ENCODE results near the gene TULP4.

DNA sequence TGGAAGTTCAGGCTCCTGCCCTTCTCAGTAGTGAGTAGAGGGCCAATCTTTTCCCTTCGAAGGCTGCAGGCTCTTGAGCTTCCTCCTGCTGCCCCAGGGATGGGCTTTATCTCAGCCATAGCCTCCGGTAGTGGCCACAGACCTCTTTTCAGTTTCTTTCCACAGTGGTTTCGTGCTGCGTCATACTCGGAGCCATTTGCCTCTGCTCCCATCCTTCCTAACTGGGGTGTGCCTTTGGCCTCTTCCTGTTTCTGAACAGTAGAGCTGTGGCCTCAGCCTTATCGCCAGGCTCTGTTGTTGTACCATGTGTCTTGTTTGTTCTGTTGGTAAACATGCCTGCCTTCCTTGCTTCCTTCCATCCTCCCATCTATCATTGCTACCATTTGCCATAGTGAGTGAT lies 54.1 kb downstream of the TULP4 start:
- TF ChIP-seq, protein P1, sequence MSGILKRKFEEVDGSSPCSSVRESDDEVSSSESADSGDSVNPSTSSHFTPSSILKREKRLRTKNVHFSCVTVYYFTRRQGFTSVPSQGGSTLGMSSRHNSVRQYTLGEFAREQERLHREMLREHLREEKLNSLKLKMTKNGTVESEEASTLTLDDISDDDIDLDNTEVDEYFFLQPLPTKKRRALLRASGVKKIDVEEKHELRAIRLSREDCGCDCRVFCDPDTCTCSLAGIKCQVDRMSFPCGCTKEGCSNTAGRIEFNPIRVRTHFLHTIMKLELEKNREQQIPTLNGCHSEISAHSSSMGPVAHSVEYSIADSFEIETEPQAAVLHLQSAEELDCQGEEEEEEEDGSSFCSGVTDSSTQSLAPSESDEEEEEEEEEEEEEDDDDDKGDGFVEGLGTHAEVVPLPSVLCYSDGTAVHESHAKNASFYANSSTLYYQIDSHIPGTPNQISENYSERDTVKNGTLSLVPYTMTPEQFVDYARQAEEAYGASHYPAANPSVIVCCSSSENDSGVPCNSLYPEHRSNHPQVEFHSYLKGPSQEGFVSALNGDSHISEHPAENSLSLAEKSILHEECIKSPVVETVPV (CRISPR knock-in tag; IDR thresholded peaks at IDR 0.05), result no peak
- TF ChIP-seq, protein P2, sequence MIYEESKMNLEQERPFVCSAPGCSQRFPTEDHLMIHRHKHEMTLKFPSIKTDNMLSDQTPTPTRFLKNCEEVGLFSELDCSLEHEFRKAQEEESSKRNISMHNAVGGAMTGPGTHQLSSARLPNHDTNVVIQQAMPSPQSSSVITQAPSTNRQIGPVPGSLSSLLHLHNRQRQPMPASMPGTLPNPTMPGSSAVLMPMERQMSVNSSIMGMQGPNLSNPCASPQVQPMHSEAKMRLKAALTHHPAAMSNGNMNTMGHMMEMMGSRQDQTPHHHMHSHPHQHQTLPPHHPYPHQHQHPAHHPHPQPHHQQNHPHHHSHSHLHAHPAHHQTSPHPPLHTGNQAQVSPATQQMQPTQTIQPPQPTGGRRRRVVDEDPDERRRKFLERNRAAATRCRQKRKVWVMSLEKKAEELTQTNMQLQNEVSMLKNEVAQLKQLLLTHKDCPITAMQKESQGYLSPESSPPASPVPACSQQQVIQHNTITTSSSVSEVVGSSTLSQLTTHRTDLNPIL (CRISPR knock-in tag; IDR thresholded peaks at IDR 0.05; ENCODE audit: low read depth), result no peak
- TF ChIP-seq ISL1 (CRISPR knock-in tag; IDR thresholded peaks at IDR 0.05) (no peak), PPARA (CRISPR knock-in tag; IDR thresholded peaks at IDR 0.05; ENCODE audit: borderline replicate concordance) (no peak), SNAI2 (CRISPR knock-in tag; IDR thresholded peaks at IDR 0.05) (no peak), TOX (CRISPR knock-in tag; IDR thresholded peaks at IDR 0.05; ENCODE audit: borderline replicate concordance) (no peak), ZNF565 (CRISPR knock-in tag; conservative IDR thresholded peaks at IDR 0.05; ENCODE audit: low read depth) (no peak), TCF4 (CRISPR knock-in tag; IDR thresholded peaks at IDR 0.05; ENCODE audit: borderline replicate concordance) (no peak), BACH2 (CRISPR knock-in tag; IDR thresholded peaks at IDR 0.05; ENCODE audit: borderline replicate concordance) (no peak), RARB (CRISPR knock-in tag; IDR thresholded peaks at IDR 0.05) (no peak)
- TF ChIP-seq, protein P3, sequence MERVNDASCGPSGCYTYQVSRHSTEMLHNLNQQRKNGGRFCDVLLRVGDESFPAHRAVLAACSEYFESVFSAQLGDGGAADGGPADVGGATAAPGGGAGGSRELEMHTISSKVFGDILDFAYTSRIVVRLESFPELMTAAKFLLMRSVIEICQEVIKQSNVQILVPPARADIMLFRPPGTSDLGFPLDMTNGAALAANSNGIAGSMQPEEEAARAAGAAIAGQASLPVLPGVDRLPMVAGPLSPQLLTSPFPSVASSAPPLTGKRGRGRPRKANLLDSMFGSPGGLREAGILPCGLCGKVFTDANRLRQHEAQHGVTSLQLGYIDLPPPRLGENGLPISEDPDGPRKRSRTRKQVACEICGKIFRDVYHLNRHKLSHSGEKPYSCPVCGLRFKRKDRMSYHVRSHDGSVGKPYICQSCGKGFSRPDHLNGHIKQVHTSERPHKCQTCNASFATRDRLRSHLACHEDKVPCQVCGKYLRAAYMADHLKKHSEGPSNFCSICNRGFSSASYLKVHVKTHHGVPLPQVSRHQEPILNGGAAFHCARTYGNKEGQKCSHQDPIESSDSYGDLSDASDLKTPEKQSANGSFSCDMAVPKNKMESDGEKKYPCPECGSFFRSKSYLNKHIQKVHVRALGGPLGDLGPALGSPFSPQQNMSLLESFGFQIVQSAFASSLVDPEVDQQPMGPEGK (CRISPR knock-in tag; IDR thresholded peaks at IDR 0.05; ENCODE audit: borderline replicate concordance), result no peak
- TF ChIP-seq, protein P4, sequence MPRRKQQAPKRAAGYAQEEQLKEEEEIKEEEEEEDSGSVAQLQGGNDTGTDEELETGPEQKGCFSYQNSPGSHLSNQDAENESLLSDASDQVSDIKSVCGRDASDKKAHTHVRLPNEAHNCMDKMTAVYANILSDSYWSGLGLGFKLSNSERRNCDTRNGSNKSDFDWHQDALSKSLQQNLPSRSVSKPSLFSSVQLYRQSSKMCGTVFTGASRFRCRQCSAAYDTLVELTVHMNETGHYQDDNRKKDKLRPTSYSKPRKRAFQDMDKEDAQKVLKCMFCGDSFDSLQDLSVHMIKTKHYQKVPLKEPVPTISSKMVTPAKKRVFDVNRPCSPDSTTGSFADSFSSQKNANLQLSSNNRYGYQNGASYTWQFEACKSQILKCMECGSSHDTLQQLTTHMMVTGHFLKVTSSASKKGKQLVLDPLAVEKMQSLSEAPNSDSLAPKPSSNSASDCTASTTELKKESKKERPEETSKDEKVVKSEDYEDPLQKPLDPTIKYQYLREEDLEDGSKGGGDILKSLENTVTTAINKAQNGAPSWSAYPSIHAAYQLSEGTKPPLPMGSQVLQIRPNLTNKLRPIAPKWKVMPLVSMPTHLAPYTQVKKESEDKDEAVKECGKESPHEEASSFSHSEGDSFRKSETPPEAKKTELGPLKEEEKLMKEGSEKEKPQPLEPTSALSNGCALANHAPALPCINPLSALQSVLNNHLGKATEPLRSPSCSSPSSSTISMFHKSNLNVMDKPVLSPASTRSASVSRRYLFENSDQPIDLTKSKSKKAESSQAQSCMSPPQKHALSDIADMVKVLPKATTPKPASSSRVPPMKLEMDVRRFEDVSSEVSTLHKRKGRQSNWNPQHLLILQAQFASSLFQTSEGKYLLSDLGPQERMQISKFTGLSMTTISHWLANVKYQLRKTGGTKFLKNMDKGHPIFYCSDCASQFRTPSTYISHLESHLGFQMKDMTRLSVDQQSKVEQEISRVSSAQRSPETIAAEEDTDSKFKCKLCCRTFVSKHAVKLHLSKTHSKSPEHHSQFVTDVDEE (CRISPR knock-in tag; IDR thresholded peaks at IDR 0.05), result no peak
- TF ChIP-seq, protein P5, sequence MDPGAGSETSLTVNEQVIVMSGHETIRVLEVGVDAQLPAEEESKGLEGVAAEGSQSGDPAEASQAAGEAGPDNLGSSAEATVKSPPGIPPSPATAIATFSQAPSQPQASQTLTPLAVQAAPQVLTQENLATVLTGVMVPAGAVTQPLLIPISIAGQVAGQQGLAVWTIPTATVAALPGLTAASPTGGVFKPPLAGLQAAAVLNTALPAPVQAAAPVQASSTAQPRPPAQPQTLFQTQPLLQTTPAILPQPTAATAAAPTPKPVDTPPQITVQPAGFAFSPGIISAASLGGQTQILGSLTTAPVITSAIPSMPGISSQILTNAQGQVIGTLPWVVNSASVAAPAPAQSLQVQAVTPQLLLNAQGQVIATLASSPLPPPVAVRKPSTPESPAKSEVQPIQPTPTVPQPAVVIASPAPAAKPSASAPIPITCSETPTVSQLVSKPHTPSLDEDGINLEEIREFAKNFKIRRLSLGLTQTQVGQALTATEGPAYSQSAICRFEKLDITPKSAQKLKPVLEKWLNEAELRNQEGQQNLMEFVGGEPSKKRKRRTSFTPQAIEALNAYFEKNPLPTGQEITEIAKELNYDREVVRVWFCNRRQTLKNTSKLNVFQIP (CRISPR knock-in tag; IDR thresholded peaks at IDR 0.05; ENCODE audit: borderline replicate concordance, low read depth), result no peak

Data from SK-N-SH treated with all-trans-retinoic acid at 6 μM for 48 hours (cell line).